SK-N-SH (cell line): ENCODE measurements around the gene RBM33.

Experiments
- EP300 ChIP-seq, 2 experiments: IDR thresholded peaks; 2 replicates each; pipeline versions ENCODE4 v1.4.0 to v1.6.1; 2012; ENCODE audit warnings: borderline replicate concordance in 1 of 2, low read depth in 1 of 2, low read length in 1 of 2
- EZH2phosphoT487 ChIP-seq: fragments of 200-600 bp; sonication (generic); IDR thresholded peaks from 2 replicates; pipeline ENCODE4 v1.6.1; 2017; ENCODE audit warnings: low read depth, mixed run types, mild to moderate bottlenecking, antibody characterized with exemption, moderate library complexity, borderline replicate concordance
- JUND ChIP-seq: IDR thresholded peaks from 2 replicates; pipeline ENCODE4 v1.4.0; 2012
- MEF2A ChIP-seq: IDR thresholded peaks from 2 replicates; pipeline ENCODE4 v1.4.0; 2012; ENCODE audit warnings: low read depth, borderline replicate concordance
- NRF1 ChIP-seq: IDR thresholded peaks from 2 replicates; pipeline ENCODE4 v1.6.1; 2012; ENCODE audit warnings: low read depth, mild to moderate bottlenecking, low read length
- RCOR1 ChIP-seq: fragments of 150-350 bp; IDR thresholded peaks from 2 replicates; pipeline ENCODE4 v1.6.1; 2017; ENCODE audit warnings: antibody characterized with exemption, low read length
- REST ChIP-seq: IDR thresholded peaks from 2 replicates; pipeline ENCODE4 v1.6.1; 2012; ENCODE audit warnings: mild to moderate bottlenecking, low read depth, low read length, moderate library complexity
- SIN3A ChIP-seq: IDR thresholded peaks from 2 replicates; pipeline ENCODE4 v1.6.1; 2012; ENCODE audit warnings: low read depth, mild to moderate bottlenecking, low read length, moderate library complexity, borderline replicate concordance
- TAF1 ChIP-seq: IDR thresholded peaks from 2 replicates; pipeline ENCODE4 v1.6.1; 2012; ENCODE audit warnings: low read depth, mild to moderate bottlenecking, low read length, moderate library complexity, borderline replicate concordance
- ZBTB33 ChIP-seq: IDR thresholded peaks from 2 replicates; pipeline ENCODE4 v1.4.0; 2012; ENCODE audit warnings: low read depth, borderline replicate concordance
- TF ChIP-seq, protein P1 (sequence below): fragments of 200-600 bp; sonication (generic); IDR thresholded peaks from 2 replicates; pipeline ENCODE4 v1.6.1; 2017; ENCODE audit warnings: antibody characterized with exemption, mild to moderate bottlenecking, moderate library complexity
- TF ChIP-seq, protein P2 (sequence below): fragments of 150-350 bp; IDR thresholded peaks from 2 replicates; pipeline ENCODE4 v1.6.1; 2016; ENCODE audit warnings: mild to moderate bottlenecking, low read depth, low read length
- TF ChIP-seq, protein P3 (sequence below): fragments of 150-350 bp; IDR thresholded peaks from 2 replicates; pipeline ENCODE4 v1.6.1; 2017; ENCODE audit warnings: antibody characterized with exemption, low read length, low read depth, borderline replicate concordance

DNA sequence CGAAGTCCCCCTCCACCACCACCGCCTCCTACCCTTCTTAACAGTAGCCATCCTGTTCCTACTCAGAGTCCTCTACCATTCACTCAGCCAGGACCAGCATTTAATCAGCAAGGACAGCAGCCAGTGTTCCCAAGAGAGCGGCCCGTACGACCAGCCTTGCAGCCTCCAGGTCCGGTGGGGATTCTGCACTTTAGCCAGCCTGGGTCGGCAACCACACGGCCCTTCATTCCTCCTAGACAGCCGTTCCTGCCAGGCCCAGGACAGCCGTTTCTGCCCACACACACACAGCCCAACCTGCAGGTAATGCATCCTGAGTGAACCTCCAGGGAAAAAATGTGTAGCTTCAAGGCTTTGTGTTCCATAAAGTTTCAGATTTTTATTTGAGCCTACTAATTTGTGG lies 93.6 kb downstream of the RBM33 start:
- no peak for TF ChIP-seq EP300 (IDR thresholded peaks at IDR 0.05; ENCODE audit: borderline replicate concordance in 1 of 2, low read depth in 1 of 2, low read length in 1 of 2)
- TF ChIP-seq, protein P1, sequence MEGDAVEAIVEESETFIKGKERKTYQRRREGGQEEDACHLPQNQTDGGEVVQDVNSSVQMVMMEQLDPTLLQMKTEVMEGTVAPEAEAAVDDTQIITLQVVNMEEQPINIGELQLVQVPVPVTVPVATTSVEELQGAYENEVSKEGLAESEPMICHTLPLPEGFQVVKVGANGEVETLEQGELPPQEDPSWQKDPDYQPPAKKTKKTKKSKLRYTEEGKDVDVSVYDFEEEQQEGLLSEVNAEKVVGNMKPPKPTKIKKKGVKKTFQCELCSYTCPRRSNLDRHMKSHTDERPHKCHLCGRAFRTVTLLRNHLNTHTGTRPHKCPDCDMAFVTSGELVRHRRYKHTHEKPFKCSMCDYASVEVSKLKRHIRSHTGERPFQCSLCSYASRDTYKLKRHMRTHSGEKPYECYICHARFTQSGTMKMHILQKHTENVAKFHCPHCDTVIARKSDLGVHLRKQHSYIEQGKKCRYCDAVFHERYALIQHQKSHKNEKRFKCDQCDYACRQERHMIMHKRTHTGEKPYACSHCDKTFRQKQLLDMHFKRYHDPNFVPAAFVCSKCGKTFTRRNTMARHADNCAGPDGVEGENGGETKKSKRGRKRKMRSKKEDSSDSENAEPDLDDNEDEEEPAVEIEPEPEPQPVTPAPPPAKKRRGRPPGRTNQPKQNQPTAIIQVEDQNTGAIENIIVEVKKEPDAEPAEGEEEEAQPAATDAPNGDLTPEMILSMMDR, result no peak
- no peak for TF ChIP-seq NRF1
- no peak for TF ChIP-seq SIN3A
- no peak for TF ChIP-seq JUND
- no peak for TF ChIP-seq ZBTB33
- no peak for TF ChIP-seq TAF1
- no peak for TF ChIP-seq EZH2phosphoT487
- no peak for TF ChIP-seq REST
- TF ChIP-seq, protein P2, sequence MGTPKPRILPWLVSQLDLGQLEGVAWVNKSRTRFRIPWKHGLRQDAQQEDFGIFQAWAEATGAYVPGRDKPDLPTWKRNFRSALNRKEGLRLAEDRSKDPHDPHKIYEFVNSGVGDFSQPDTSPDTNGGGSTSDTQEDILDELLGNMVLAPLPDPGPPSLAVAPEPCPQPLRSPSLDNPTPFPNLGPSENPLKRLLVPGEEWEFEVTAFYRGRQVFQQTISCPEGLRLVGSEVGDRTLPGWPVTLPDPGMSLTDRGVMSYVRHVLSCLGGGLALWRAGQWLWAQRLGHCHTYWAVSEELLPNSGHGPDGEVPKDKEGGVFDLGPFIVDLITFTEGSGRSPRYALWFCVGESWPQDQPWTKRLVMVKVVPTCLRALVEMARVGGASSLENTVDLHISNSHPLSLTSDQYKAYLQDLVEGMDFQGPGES, result no peak
- no peak for TF ChIP-seq MEF2A
- TF ChIP-seq, protein P3, sequence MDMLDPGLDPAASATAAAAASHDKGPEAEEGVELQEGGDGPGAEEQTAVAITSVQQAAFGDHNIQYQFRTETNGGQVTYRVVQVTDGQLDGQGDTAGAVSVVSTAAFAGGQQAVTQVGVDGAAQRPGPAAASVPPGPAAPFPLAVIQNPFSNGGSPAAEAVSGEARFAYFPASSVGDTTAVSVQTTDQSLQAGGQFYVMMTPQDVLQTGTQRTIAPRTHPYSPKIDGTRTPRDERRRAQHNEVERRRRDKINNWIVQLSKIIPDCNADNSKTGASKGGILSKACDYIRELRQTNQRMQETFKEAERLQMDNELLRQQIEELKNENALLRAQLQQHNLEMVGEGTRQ, result no peak
- no peak for TF ChIP-seq RCOR1
